A549 (cell line): ENCODE results near the gene F12. TPM values are rescaled to one million over a fixed set of nuclear protein-coding genes. Genes with fewer than 3 reads are reported as not detected.

Experiments used
- ATAC-seq, 2 experiments: fragments of 200-7000 bp in 1 of 2; fragments of >200 bp in 1 of 2; cut with Nextera tagmentation in 1 of 2; cut with Tn5 transposase in 1 of 2; 3 replicates each; pipeline versions ENCODE4 v1.8.0 to v1.9.1; 2018 to 2020; ENCODE audit warnings: mild to moderate bottlenecking in 1 of 2, moderate library complexity in 1 of 2
- CTCF ChIA-PET: fragments of 300-600 bp; sonication (Branson Sonifier 250); formaldehyde crosslinking; extraction: SDS; loops from one replicate; lab custom pipeline; 2021; ENCODE audit warnings: antibody characterized with exemption, inconsistent platforms; lab: Yijun Ruan, JAX
- POLR2A ChIA-PET: fragments of 350-600 bp; formaldehyde crosslinking; extraction: SDS; loops from one replicate; lab custom pipeline; 2021; ENCODE audit warnings: antibody characterized with exemption, inconsistent platforms; lab: Yijun Ruan, JAX
- DNase-seq, 2 experiments: peaks; one replicate each; pipeline versions ENCODE4 v3.0.0 to v3.0.0-alpha.2; 2011 to 2016; ENCODE audit warnings: low read depth in 1 of 2, low spot score in 1 of 2
- FAIRE-seq: peaks from 2 replicates; lab custom pipeline; 2011; peaks lifted over from hg19 to GRCh38; lab: Jason Lieb, UNC
- H3K27ac ChIP-seq, 2 experiments: fragments of >200 bp; sonication (Bioruptor Twin); formaldehyde crosslinking; 3 replicates each; pipeline ENCODE4 v1.5.1; 2016 to 2017
- H3K4me1 ChIP-seq: fragments of >200 bp; sonication (Bioruptor Twin); formaldehyde crosslinking; 3 replicates; pipeline ENCODE4 v1.6.1; 2016
- H3K4me2 ChIP-seq: fragments of >200 bp; sonication (Bioruptor Twin); formaldehyde crosslinking; 3 replicates; pipeline ENCODE4 v1.6.1; 2016
- H3K4me3 ChIP-seq: fragments of >200 bp; sonication (Bioruptor Twin); formaldehyde crosslinking; 3 replicates; pipeline ENCODE4 v1.5.1; 2016
- H3K9me3 ChIP-seq: fragments of >200 bp; sonication (Bioruptor Twin); formaldehyde crosslinking; 3 replicates; pipeline ENCODE4 v1.6.1; 2016
- ATOH8 ChIP-seq: fragments of 250-450 bp; sonication (Bioruptor Pico); IDR thresholded peaks from 2 replicates; pipeline ENCODE4 v1.5.0; 2020; ENCODE audit warnings: low read depth, mild to moderate bottlenecking, moderate library complexity
- BHLHE40 ChIP-seq: IDR thresholded peaks from 2 replicates; pipeline ENCODE4 v1.6.1; 2012; ENCODE audit warnings: low read depth, low read length, inconsistent platforms
- CBX2 ChIP-seq: fragments of 200-600 bp; sonication (generic); IDR thresholded peaks from 2 replicates; pipeline ENCODE4 v1.6.1; 2016; ENCODE audit warnings: low read depth, mild to moderate bottlenecking, borderline replicate concordance
- CTCF ChIP-seq: fragments of >200 bp; sonication (Bioruptor Twin); formaldehyde crosslinking; IDR thresholded peaks from 3 replicates; pipeline ENCODE4 v1.5.1; 2016
- EHMT2 ChIP-seq: fragments of 200-600 bp; sonication (generic); IDR thresholded peaks from 2 replicates; pipeline ENCODE4 v1.6.1; 2016; ENCODE audit warnings: antibody characterized with exemption, low read depth, mild to moderate bottlenecking, moderate library complexity
- ELK1 ChIP-seq: fragments of 150-350 bp; IDR thresholded peaks from 2 replicates; pipeline ENCODE4 v1.6.1; 2014; ENCODE audit warnings: low read depth, mild to moderate bottlenecking, low read length
- EP300 ChIP-seq, 2 experiments: fragments of >200 bp; sonication (Bioruptor Twin); formaldehyde crosslinking; IDR thresholded peaks; 2 replicates in 1 of 2; 3 replicates in 1 of 2; pipeline ENCODE4 v1.6.1; 2016 to 2017
- FOXS1 ChIP-seq: fragments of 250-450 bp; sonication (Bioruptor Pico); IDR thresholded peaks from 2 replicates; pipeline ENCODE4 v1.5.0; 2020; ENCODE audit warnings: mild to moderate bottlenecking, moderate library complexity
- HDAC2 ChIP-seq: fragments of 200-600 bp; sonication (generic); IDR thresholded peaks from 2 replicates; pipeline ENCODE4 v1.6.1; 2016
- KDM5A ChIP-seq: fragments of 200-600 bp; sonication (generic); IDR thresholded peaks from 2 replicates; pipeline ENCODE4 v1.6.1; 2016; ENCODE audit warnings: antibody characterized with exemption, mild to moderate bottlenecking
- RAD21 ChIP-seq, 2 experiments: fragments of >200 bp in 1 of 2; sonication (Bioruptor Twin) in 1 of 2; formaldehyde crosslinking in 1 of 2; IDR thresholded peaks in 1 of 2; conservative IDR thresholded peaks in 1 of 2; 2 replicates in 1 of 2; 3 replicates in 1 of 2; pipeline ENCODE4 v1.6.1; 2012 to 2018; ENCODE audit warnings: inconsistent platforms in 1 of 2
- REST ChIP-seq: fragments of 200-600 bp; sonication (generic); IDR thresholded peaks from 2 replicates; pipeline ENCODE4 v1.6.1; 2016; ENCODE audit warnings: antibody characterized with exemption, mild to moderate bottlenecking, moderate library complexity
- TFCP2L1 ChIP-seq: fragments of 250-450 bp; sonication (Bioruptor Pico); IDR thresholded peaks from 2 replicates; pipeline ENCODE4 v1.5.0; 2021; ENCODE audit warnings: mild to moderate bottlenecking
- TP53 ChIP-seq: fragments of 250-450 bp; sonication (Bioruptor Pico); IDR thresholded peaks from 2 replicates; pipeline ENCODE4 v1.5.0; 2021; ENCODE audit warnings: mild to moderate bottlenecking, moderate library complexity
- ZC3H11A ChIP-seq: fragments of 450-650 bp; IDR thresholded peaks from 2 replicates; pipeline ENCODE4 v1.6.1; 2014; ENCODE audit warnings: antibody characterized with exemption, mild to moderate bottlenecking
- WGBS: methylation state at CpG from one replicate; pipeline ENCODE4 v1.1.6; 2017; ENCODE audit errors: missing lambda C conversion rate; 5-methylcytosine and 5-hydroxymethylcytosine counted together
- polyA plus RNA-seq, 4 experiments: library from polyadenylated mRNA; depleted of rRNA in 3 of 4; stranded (reverse); fragments of >200 nt; fragmentation: RNase III in 1 of 4; extraction: RNeasy Plus Mini Kit Qiagen cat#74134 plus additional on column Dnase treatment in 1 of 4; gene quantifications; 2 replicates in 3 of 4; 3 replicates in 1 of 4; pipeline ENCODE4 v1.2.3, GENCODE V29; 2011 to 2017

Gene F12
- polyA plus RNA-seq, 2 of the 4 experiments (the other 2 are of a cell fraction), result 5.3 to 14.3 TPM

- TF ChIP-seq TFCP2L1 (CRISPR knock-in tag) (no peak), ZC3H11A (no peak), CTCF (no peak), KDM5A (no peak)
- TF ChIP-seq, all 56 proteins: peak for 0
Measured at GRCh38 chr5:177369645-177370440, 39.5 kb downstream of the F12 start (continued).

GRCh38 chr5:177368869-177369644, 40.3 kb downstream of the F12 start:
- no peak overlapping the region for H3K27ac ChIP-seq
- TF ChIP-seq CTCF (peak; percentile 46), HDAC2 (no peak)
- TF ChIP-seq, all 56 proteins: peak for 1
- FAIRE-seq (peak; percentile 13), DNase-seq (peak; percentile 49 to 86), ATAC-seq (peak; percentile 53 to 67; a peak in 4 of 6 replicates)
- Histone ChIP-seq H3K4me1 (peaks cover 17% of the 10 kb centered on the region; the same call in 2 of the 3 replicates), H3K9me3 (no peaks in the 10 kb centered on the region), H3K4me2 (no peak overlapping the region), H3K4me3 (no peak overlapping the region)
- ChIA-PET CTCF (interaction anchor here (0.6 to 33.9 kb wide), 12 partner anchors 9 to 254 kb away, joined by 3 to 1107 read pairs (median 14); partner anchors contain the start of genes F12, LMAN2, PFN3 and SLC34A1), POLR2A (no interaction called here)
- WGBS, result 44% methylated on average over 5 of the region's 5 CpGs

- FAIRE-seq (no peak), DNase-seq (no peak), ATAC-seq (no peak)
- WGBS, result 91% methylated on average over 29 of the region's 29 CpGs
- Histone ChIP-seq H3K27ac (no peak overlapping the region), H3K9me3 (no peaks in the 10 kb centered on the region), H3K4me3 (no peak overlapping the region), H3K4me2 (no peak overlapping the region)
- POLR2A ChIA-PET, result no interaction called here
- TF ChIP-seq CBX2 (no peak), EP300 (IDR thresholded peaks at IDR 0.05) (no peak), REST (no peak), RAD21 (conservative IDR thresholded peaks at IDR 0.05 in 1 of 2, IDR thresholded peaks at IDR 0.05 in 1 of 2) (no peak), BHLHE40 (no peak), ATOH8 (CRISPR knock-in tag) (no peak), FOXS1 (CRISPR knock-in tag) (no peak), TP53 (CRISPR knock-in tag) (no peak), ZC3H11A (no peak), ELK1 (no peak), EHMT2 (no peak)
- TF ChIP-seq, all 56 proteins: peak for 0
- CTCF ChIA-PET, result interaction anchor here (1.3 to 33.9 kb wide), 10 partner anchors 8 to 89 kb away, joined by 3 to 1107 read pairs (median 21); partner anchors contain the start of genes F12, LMAN2, PFN3 and SLC34A1
- peaks cover 17% of the 10 kb centered on the region; the same call in 2 of the 3 replicates for H3K4me1 ChIP-seq
Measured at GRCh38 chr5:177367981-177368868, 41.1 kb downstream of the F12 start.
